IMR-90 (cell line): Measurements from ENCODE around the gene BCAR1. TPM values are rescaled to one million over a fixed set of nuclear protein-coding genes. Genes with fewer than 3 reads are reported as not detected.

Source experiments
- ATAC-seq: fragments of 200-7000 bp; cut with Tn5 transposase; 2 replicates; pipeline ENCODE4 v1.9.1; 2020; ENCODE audit warnings: low read depth, mild to moderate bottlenecking, moderate library complexity
- BruUV-seq: library from RNA; stranded (reverse); fragments of 400-500 nt; replicated peaks from 2 replicates; lab custom pipeline; 2021; lab: Mats Ljungman, UMichigan
- CTCF ChIA-PET: fragments of 300-600 bp; formaldehyde crosslinking; extraction: SDS; loops from one replicate; lab custom pipeline; 2021; ENCODE audit warnings: antibody characterized with exemption; lab: Yijun Ruan, JAX
- POLR2A ChIA-PET: fragments of 300-600 bp; sonication (Branson Sonifier 250); formaldehyde crosslinking; loops from one replicate; lab custom pipeline; 2022; ENCODE audit warnings: antibody characterized with exemption; ENCODE audit not compliant: unreplicated experiment; lab: Charles Lee
- DNase-seq: peaks from one replicate; pipeline ENCODE4 v3.0.0; 2013
- H2AFZ ChIP-seq: replicated peaks from 2 replicates; pipeline ENCODE3; 2013; ENCODE audit warnings: low read length, mild to moderate bottlenecking; ENCODE audit not compliant: poor library complexity
- H2AK5ac ChIP-seq: 2 replicates; pipeline ENCODE4 v1.6.1; 2013; ENCODE audit warnings: low read depth, low read length, inconsistent platforms
- H2AK9ac ChIP-seq: replicated peaks from 2 replicates; pipeline ENCODE3; 2013; ENCODE audit warnings: mild to moderate bottlenecking, low read depth, low read length, moderate library complexity; ENCODE audit not compliant: poor library complexity
- H2BK120ac ChIP-seq: 2 replicates; pipeline ENCODE4 v1.6.1; 2013; ENCODE audit warnings: low read depth, low read length, inconsistent platforms
- H2BK15ac ChIP-seq: 3 replicates; pipeline ENCODE4 v1.6.1; 2013; ENCODE audit warnings: low read depth, low read length, inconsistent platforms
- H2BK20ac ChIP-seq: 2 replicates; pipeline ENCODE4 v1.6.1; 2013; ENCODE audit warnings: low read depth, mild to moderate bottlenecking, inconsistent platforms, low read length, moderate library complexity
- H2BK5ac ChIP-seq: 2 replicates; pipeline ENCODE4 v1.6.1; 2013; ENCODE audit warnings: mild to moderate bottlenecking, low read depth, low read length, inconsistent platforms; ENCODE audit not compliant: poor library complexity, severe bottlenecking
- H3K14ac ChIP-seq: replicated peaks from 2 replicates; pipeline ENCODE4 v1.6.1; 2013; ENCODE audit warnings: low read depth, low read length, inconsistent platforms
- H3K18ac ChIP-seq: 2 replicates; pipeline ENCODE4 v1.6.1; 2013; ENCODE audit warnings: low read depth, low read length, control low read depth
- H3K23ac ChIP-seq: 2 replicates; pipeline ENCODE4 v1.6.1; 2013; ENCODE audit warnings: low read depth, low read length, inconsistent platforms
- H3K27ac ChIP-seq: 2 replicates; pipeline ENCODE4 v1.5.1; 2013; ENCODE audit warnings: mild to moderate bottlenecking, control low read depth, low read length; ENCODE audit not compliant: insufficient read depth
- H3K27me3 ChIP-seq: 2 replicates; pipeline ENCODE4 v1.6.1; 2013; ENCODE audit warnings: low read length; ENCODE audit not compliant: control insufficient read depth, insufficient read depth
- H3K36me3 ChIP-seq: 2 replicates; pipeline ENCODE4 v1.6.1; 2013; ENCODE audit warnings: low read length, mixed read lengths; ENCODE audit not compliant: control insufficient read depth, insufficient read depth
- H3K4ac ChIP-seq: 2 replicates; pipeline ENCODE4 v1.6.1; 2013; ENCODE audit warnings: low read depth, low read length, inconsistent platforms
- H3K4me1 ChIP-seq: 2 replicates; pipeline ENCODE4 v1.6.1; 2013; ENCODE audit warnings: low read length, mixed read lengths; ENCODE audit not compliant: control insufficient read depth, insufficient read depth
- H3K4me2 ChIP-seq: 2 replicates; pipeline ENCODE4 v1.6.1; 2013; ENCODE audit warnings: low read depth, mild to moderate bottlenecking, control low read depth, low read length, moderate library complexity
- H3K4me3 ChIP-seq: 2 replicates; pipeline ENCODE4 v1.5.1; 2013; ENCODE audit warnings: low read depth, mild to moderate bottlenecking, control low read depth, low read length, moderate library complexity; ENCODE audit not compliant: insufficient read depth
- H3K56ac ChIP-seq: 2 replicates; pipeline ENCODE4 v1.6.1; 2013; ENCODE audit warnings: low read length, inconsistent platforms; ENCODE audit not compliant: insufficient read depth; ENCODE audit errors: extremely low read depth
- H3K79me1 ChIP-seq, 2 experiments: 2 replicates each; pipeline ENCODE4 v1.6.1; 2013; ENCODE audit warnings: low read length in 2 of 2, inconsistent platforms in 1 of 2, low read depth in 1 of 2
- H3K9ac ChIP-seq: 2 replicates; pipeline ENCODE4 v1.6.1; 2013; ENCODE audit warnings: low read depth, low read length, control low read depth
- H3K9me1 ChIP-seq: 2 replicates; pipeline ENCODE4 v1.6.1; 2013; ENCODE audit warnings: low read length, inconsistent platforms; ENCODE audit not compliant: insufficient read depth
- H3K9me3 ChIP-seq: 2 replicates; pipeline ENCODE4 v1.6.1; 2013; ENCODE audit warnings: low read length; ENCODE audit not compliant: control insufficient read depth, insufficient read depth
- H4K20me1 ChIP-seq: 2 replicates; pipeline ENCODE4 v1.6.1; 2013; ENCODE audit warnings: low read length, inconsistent platforms; ENCODE audit not compliant: insufficient read depth
- H4K5ac ChIP-seq: 2 replicates; pipeline ENCODE4 v1.6.1; 2013; ENCODE audit warnings: mild to moderate bottlenecking, low read depth, low read length, control low read depth
- H4K8ac ChIP-seq, 2 experiments: 2 replicates each; pipeline ENCODE4 v1.6.1; 2013; ENCODE audit warnings: low read depth in 2 of 2, low read length in 2 of 2, control low read depth in 1 of 2, inconsistent platforms in 1 of 2
- H4K91ac ChIP-seq: 2 replicates; pipeline ENCODE4 v1.6.1; 2013; ENCODE audit warnings: low read depth, low read length, inconsistent platforms; ENCODE audit not compliant: insufficient read depth
- BHLHE40 ChIP-seq: fragments of 150-350 bp; IDR thresholded peaks from 2 replicates; pipeline ENCODE4 v1.6.1; 2016; ENCODE audit warnings: mild to moderate bottlenecking, low read depth, low read length
- CEBPB ChIP-seq: IDR thresholded peaks from 2 replicates; pipeline ENCODE4 v1.6.1; 2012; ENCODE audit warnings: low read depth, low read length, improper control_type of control experiment
- CHD1 ChIP-seq: IDR thresholded peaks from 2 replicates; pipeline ENCODE4 v1.6.1; 2012; ENCODE audit warnings: low read depth, low read length, improper control_type of control experiment
- CTCF ChIP-seq: conservative IDR thresholded peaks from 2 replicates; pipeline ENCODE4 v1.5.1; 2012; ENCODE audit warnings: mild to moderate bottlenecking, low read depth, low read length, improper control_type of control experiment
- ELK1 ChIP-seq: fragments of 150-350 bp; IDR thresholded peaks from 2 replicates; pipeline ENCODE4 v1.6.1; 2016; ENCODE audit warnings: low read depth, mild to moderate bottlenecking, low read length, moderate library complexity, borderline replicate concordance
- FOS ChIP-seq: fragments of 150-350 bp; IDR thresholded peaks from 2 replicates; pipeline ENCODE4 v1.6.1; 2016; ENCODE audit warnings: low read depth, low read length
- MAFK ChIP-seq: IDR thresholded peaks from 2 replicates; pipeline ENCODE4 v1.6.1; 2012; ENCODE audit warnings: low read depth, low read length, improper control_type of control experiment
- MAZ ChIP-seq: IDR thresholded peaks from 2 replicates; pipeline ENCODE4 v1.6.1; 2012; ENCODE audit warnings: low read depth, mild to moderate bottlenecking, low read length, improper control_type of control experiment, moderate library complexity, borderline replicate concordance
- MXI1 ChIP-seq: IDR thresholded peaks from 2 replicates; pipeline ENCODE4 v1.6.1; 2012; ENCODE audit warnings: low read depth, mild to moderate bottlenecking, low read length, moderate library complexity, borderline replicate concordance
- NFE2L2 ChIP-seq: fragments of 150-350 bp; IDR thresholded peaks from 2 replicates; pipeline ENCODE4 v1.6.1; 2016; ENCODE audit warnings: low read depth, mild to moderate bottlenecking, low read length
- POLR2A ChIP-seq: IDR thresholded peaks from 2 replicates; pipeline ENCODE4 v1.6.1; 2012; ENCODE audit warnings: mild to moderate bottlenecking, low read depth, low read length
- RAD21 ChIP-seq: IDR thresholded peaks from 2 replicates; pipeline ENCODE4 v1.6.1; 2012; ENCODE audit warnings: low read length, improper control_type of control experiment
- RCOR1 ChIP-seq: IDR thresholded peaks from 2 replicates; pipeline ENCODE4 v1.6.1; 2012; ENCODE audit warnings: mild to moderate bottlenecking, low read length, improper control_type of control experiment; ENCODE audit not compliant: insufficient replicate concordance
- RFX5 ChIP-seq: IDR thresholded peaks from 2 replicates; pipeline ENCODE4 v1.8.0; 2012; ENCODE audit warnings: low read depth, mild to moderate bottlenecking, low read length, moderate library complexity
- SMC3 ChIP-seq: fragments of 150-350 bp; IDR thresholded peaks from 2 replicates; pipeline ENCODE4 v1.6.1; 2016; ENCODE audit warnings: low read depth, mild to moderate bottlenecking, antibody characterized with exemption, low read length, moderate library complexity
- WGBS, 2 experiments: methylation state at CpG; one replicate each; pipeline versions ENCODE4 v1.1.5 to v1.1.7; 2013; ENCODE audit warnings: missing lambda C conversion rate in 2 of 2; ENCODE audit not compliant: insufficient read length in 1 of 2; ENCODE audit errors: extremely low coverage in 2 of 2; 5-methylcytosine and 5-hydroxymethylcytosine counted together
- dilution Hi-C: fragments of 300-500 bp; cut with HindIII; formaldehyde crosslinking; loops from one replicate; pipeline ENCODE4 v1.14.3; 2018; ENCODE audit warnings: low sequenced_read_pairs; ENCODE audit not compliant: unreplicated experiment
- in situ Hi-C: fragments of 300-500 bp; cut with MboI; formaldehyde crosslinking; loops from 3 replicates; pipeline ENCODE4 v1.14.3; 2019; ENCODE audit warnings: low sequenced_read_pairs, inconsistent platforms, mixed read lengths
- intact Hi-C: fragments of 100-400 bp; cut with micrococcal nuclease; formaldehyde crosslinking; loops from 2 replicates; pipeline ENCODE4 v1.10.0; 2022
- polyA plus RNA-seq, 3 experiments: library from polyadenylated mRNA; depleted of rRNA; stranded (reverse); fragments of >200 nt; gene quantifications; 2 replicates each; pipeline ENCODE4 v1.2.3, GENCODE V29; 2012; ENCODE audit warnings: low replicate concordance in 1 of 3
- total RNA-seq: library from RNA; depleted of rRNA; stranded (reverse); fragments of >200 nt; gene quantifications from 2 replicates; pipeline ENCODE4 v1.2.3, GENCODE V29; 2012

The BCAR1 gene
- total and polyA plus RNA-seq, 2 of the 4 experiments (the other 2 are of a cell fraction), result 18.1 to 99.4 TPM

- no peak overlapping the region for H3K9ac ChIP-seq
- no peak for ATAC-seq
- H2AK9ac ChIP-seq, result peak overlapping the region; percentile 45
- H3K36me3 ChIP-seq, result peaks cover 71% of the 10 kb centered on the region
- H4K20me1 ChIP-seq, result peaks cover 89% of the 10 kb centered on the region
- no peak overlapping the region for H2BK15ac ChIP-seq
- in situ Hi-C loops (no loop called here), intact Hi-C loops (no loop called here), dilution Hi-C loops (no loop called here)
- no peaks in the 10 kb centered on the region for H3K27me3 ChIP-seq
- H2AK5ac ChIP-seq, result peak overlapping the region; percentile 21; the same call in 1 of the 2 replicates
- no peak overlapping the region for H3K4me3 ChIP-seq
- H4K5ac ChIP-seq, result no peak overlapping the region
- no peak overlapping the region for H3K56ac ChIP-seq
- H3K79me1 ChIP-seq, result peaks cover 14 to 63% of the 10 kb centered on the region in 2 experiments
- H2BK120ac ChIP-seq, result no peak overlapping the region
- H4K91ac ChIP-seq, result no peak overlapping the region
- H3K4me2 ChIP-seq, result no peak overlapping the region
- H2BK5ac ChIP-seq, result no peak overlapping the region
- no peak overlapping the region for H4K8ac ChIP-seq
- no TSS peak for BruUV-seq
- H3K23ac ChIP-seq, result no peak overlapping the region
- ChIA-PET CTCF (no interaction called here), POLR2A (interaction anchor here (1.0 kb wide), 1 partner anchor 13 kb away, joined by 21 read pairs; no protein-coding TSS in a partner anchor)
- H3K27ac ChIP-seq, result no peak overlapping the region
- no peak overlapping the region for H3K18ac ChIP-seq
- peaks cover 7% of the 10 kb centered on the region for H3K9me1 ChIP-seq
- peak overlapping the region; percentile 61 for H2AFZ ChIP-seq
- peaks cover 33% of the 10 kb centered on the region for H3K4me1 ChIP-seq
- H2BK20ac ChIP-seq, result no peak overlapping the region
- TF ChIP-seq CTCF, result no peak
- no peak for TF ChIP-seq FOS
- no peak for TF ChIP-seq ELK1
- no peak for TF ChIP-seq MAZ
- TF ChIP-seq NFE2L2, result no peak
- TF ChIP-seq RCOR1, result no peak
- TF ChIP-seq SMC3, result no peak
- TF ChIP-seq CEBPB, result no peak
- TF ChIP-seq MAFK, result no peak
- no peak for TF ChIP-seq CHD1
- TF ChIP-seq POLR2A, result no peak
- no peak for TF ChIP-seq RAD21
- TF ChIP-seq RFX5, result no peak
- TF ChIP-seq MXI1, result no peak
- TF ChIP-seq BHLHE40, result no peak
- WGBS, 2 experiments, result 96% methylated on average over 13 of the region's 28 CpGs; no CpG with 5 or more reads in 1 of the 2 experiments
- no peak for DNase-seq
- H3K14ac ChIP-seq, result no peak overlapping the region
- no peaks in the 10 kb centered on the region for H3K9me3 ChIP-seq
- no peak overlapping the region for H3K4ac ChIP-seq
These were observed 14.6 kb downstream of the BCAR1 start for GRCh38 chr16:75236736-75237397.
